Upper lobe of left lung (tissue), 4 donors: ENCODE results near the gene CCDC190.
"Not testable (repeated sequence)": the region's sequence is repeated elsewhere in the genome, so short reads cannot be mapped to it uniquely, and the experiment has no call there.

Experiments used
- POLR2AphosphoS5 ChIP-seq, 2 donors: sonication (generic); formaldehyde crosslinking; IDR thresholded peaks; one replicate each; pipeline ENCODE4 v1.5.1; 2017; ENCODE audit warnings: antibody characterized with exemption in 2 of 2
- TF ChIP-seq, protein P1 (sequence below), 6 experiments: fragments of 450-650 bp in 4 of 6; fragments of 200-600 bp in 2 of 6; sonication (generic) in 2 of 6; IDR thresholded peaks; one replicate each; pipeline ENCODE4 v1.5.1; 2016 to 2019; ENCODE audit warnings: antibody characterized with exemption in 6 of 6

DNA sequence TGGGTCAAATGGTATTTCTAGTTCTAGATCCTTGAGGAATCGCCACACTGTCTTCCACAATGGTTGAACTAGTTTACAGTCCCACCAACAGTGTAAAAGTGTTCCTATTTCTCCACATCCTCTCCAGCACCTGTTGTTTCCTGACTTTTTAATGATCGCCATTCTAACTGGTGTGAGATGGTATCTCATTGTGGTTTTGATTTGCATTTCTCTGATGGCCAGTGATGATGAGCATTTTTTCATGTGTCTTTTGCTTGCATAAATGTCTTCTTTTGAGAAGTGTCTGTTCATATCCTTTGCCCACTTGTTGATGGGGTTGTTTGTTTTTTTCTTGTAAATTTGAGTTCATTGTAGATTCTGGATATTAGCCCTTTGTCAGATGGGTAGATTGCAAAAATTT is 53.5 kb downstream of the CCDC190 start:
- TF ChIP-seq, protein P1, sequence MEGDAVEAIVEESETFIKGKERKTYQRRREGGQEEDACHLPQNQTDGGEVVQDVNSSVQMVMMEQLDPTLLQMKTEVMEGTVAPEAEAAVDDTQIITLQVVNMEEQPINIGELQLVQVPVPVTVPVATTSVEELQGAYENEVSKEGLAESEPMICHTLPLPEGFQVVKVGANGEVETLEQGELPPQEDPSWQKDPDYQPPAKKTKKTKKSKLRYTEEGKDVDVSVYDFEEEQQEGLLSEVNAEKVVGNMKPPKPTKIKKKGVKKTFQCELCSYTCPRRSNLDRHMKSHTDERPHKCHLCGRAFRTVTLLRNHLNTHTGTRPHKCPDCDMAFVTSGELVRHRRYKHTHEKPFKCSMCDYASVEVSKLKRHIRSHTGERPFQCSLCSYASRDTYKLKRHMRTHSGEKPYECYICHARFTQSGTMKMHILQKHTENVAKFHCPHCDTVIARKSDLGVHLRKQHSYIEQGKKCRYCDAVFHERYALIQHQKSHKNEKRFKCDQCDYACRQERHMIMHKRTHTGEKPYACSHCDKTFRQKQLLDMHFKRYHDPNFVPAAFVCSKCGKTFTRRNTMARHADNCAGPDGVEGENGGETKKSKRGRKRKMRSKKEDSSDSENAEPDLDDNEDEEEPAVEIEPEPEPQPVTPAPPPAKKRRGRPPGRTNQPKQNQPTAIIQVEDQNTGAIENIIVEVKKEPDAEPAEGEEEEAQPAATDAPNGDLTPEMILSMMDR (IDR thresholded peaks at IDR 0.05) = not testable (repeated sequence)
- TF ChIP-seq POLR2AphosphoS5 (IDR thresholded peaks at IDR 0.05) = not testable (repeated sequence)
